GM18511 (cell line): Measurements from ENCODE around the gene CD207.

Experiments
- ATAC-seq: cut with Tn5 transposase; IDR thresholded peaks from one replicate; pipeline ENCODE4 v1.9.1; 2021; ENCODE audit warnings: mild to moderate bottlenecking, moderate library complexity; ENCODE audit not compliant: unreplicated experiment

The CD207 gene

GRCh38 chr2:70795164-70795995 lies 40.2 kb downstream of the CD207 start:
- no peak for ATAC-seq

- ATAC-seq = no peak
These were observed 42.2 kb downstream of the CD207 start for GRCh38 chr2:70793450-70793849.

GRCh38 chr2:70790136-70790828 lies 45.3 kb downstream of the CD207 start, which contains the start of gene FIGLA:
Gene FIGLA (minus strand): TSS chr2:70790643. CDS start chr2:70790638, 5 bp downstream.
- no peak for ATAC-seq

GRCh38 chr2:70789304-70790135 lies 46.1 kb downstream of the CD207 start:
- ATAC-seq = no peak

GRCh38 chr2:70785137-70785911 lies 50.3 kb downstream of the CD207 start:
- no peak for ATAC-seq

GRCh38 chr2:70784320-70784719 lies 51.3 kb downstream of the CD207 start:
- no peak for ATAC-seq
